Astrocyte (in vitro differentiated cells and primary cell): Measurements from ENCODE around the gene HERC6.

ENCODE experiments used
- CTCF ChIP-seq: IDR thresholded peaks from 2 replicates; pipeline ENCODE4 v1.5.1; 2011; ENCODE audit warnings: low read depth, mild to moderate bottlenecking, inconsistent platforms, low read length, moderate library complexity; ENCODE audit not compliant: insufficient read depth
- EZH2 ChIP-seq: IDR thresholded peaks from 2 replicates; pipeline ENCODE4 v1.6.1; 2012; ENCODE audit warnings: mild to moderate bottlenecking, low read length, inconsistent platforms; ENCODE audit not compliant: insufficient read depth

GRCh38 chr4:88390128-88390527 lies 11.5 kb downstream of the HERC6 start:
- TF ChIP-seq CTCF (no peak), EZH2 (no peak)
